T-helper 17 cell (primary cell): ENCODE data around the gene PIPOX. TPM values are rescaled to one million over a fixed set of nuclear protein-coding genes. Genes with fewer than 3 reads are reported as not detected.

ENCODE experiments used
- ATAC-seq: fragments of 150-1000 bp; cut with Tn5 transposase; 2 replicates; pipeline ENCODE4 v1.10.0; 2021; ENCODE audit warnings: mild to moderate bottlenecking, moderate library complexity
- DNase-seq, 3 donors: peaks; one replicate each; pipeline versions ENCODE4 v3.0.0 to v3.0.0-alpha.2; 2020 to 2021
- H3K9me3 ChIP-seq: one replicate; pipeline ENCODE4 v1.7.0; 2013; ENCODE audit warnings: low read length, mild to moderate bottlenecking; ENCODE audit not compliant: control insufficient read depth, poor library complexity, severe bottlenecking
- H3K27ac Mint-ChIP-seq: one replicate; pipeline ENCODE4 v1.8.0; 2022; ENCODE audit warnings: mild to moderate bottlenecking, moderate library complexity, mixed read lengths
- H3K27me3 Mint-ChIP-seq: one replicate; pipeline ENCODE4 v1.8.0; 2022; ENCODE audit warnings: mixed read lengths
- H3K36me3 Mint-ChIP-seq: one replicate; pipeline ENCODE4 v1.8.0; 2022; ENCODE audit warnings: low read depth, mixed read lengths
- H3K4me1 Mint-ChIP-seq: one replicate; pipeline ENCODE4 v1.8.0; 2022; ENCODE audit warnings: mild to moderate bottlenecking, mixed read lengths
- H3K4me3 Mint-ChIP-seq: one replicate; pipeline ENCODE4 v1.8.0; 2022; ENCODE audit warnings: mild to moderate bottlenecking, moderate library complexity, mixed read lengths
- total RNA-seq, 4 donors: library from RNA in 2 of 4; stranded (reverse) in 2 of 4; gene quantifications; one replicate each; pipeline ENCODE4 v1.2.3 and lab custom pipeline; 2022 to 2026

The PIPOX gene
- total RNA-seq, 2 donors from 2014 or later: 2.2 to 2.5 TPM

- ATAC-seq (no peak), DNase-seq (no peak)
- no peak overlapping the region for H3K27ac Mint-ChIP-seq
- H3K4me1 Mint-ChIP-seq: no peaks in the 10 kb centered on the region
- no peak overlapping the region for H3K4me3 Mint-ChIP-seq
- H3K27me3 Mint-ChIP-seq: peaks cover 50% of the 10 kb centered on the region
- H3K36me3 Mint-ChIP-seq: no peaks in the 10 kb centered on the region
- H3K9me3 ChIP-seq: no peaks in the 10 kb centered on the region
Measured at GRCh38 chr17:29032013-29032856, 10.7 kb upstream of the PIPOX start.

GRCh38 chr17:29032857-29033197 lies 10.1 kb upstream of the PIPOX start:
- Mint-ChIP-seq H3K36me3 (no peaks in the 10 kb centered on the region), H3K4me1 (no peaks in the 10 kb centered on the region), H3K27me3 (peaks cover 44% of the 10 kb centered on the region), H3K4me3 (no peak overlapping the region), H3K27ac (no peak overlapping the region)
- ATAC-seq (no peak), DNase-seq (no peak)
- no peaks in the 10 kb centered on the region for H3K9me3 ChIP-seq

GRCh38 chr17:29034510-29034909 lies 8.4 kb upstream of the PIPOX start:
- no peaks in the 10 kb centered on the region for H3K9me3 ChIP-seq
- peaks cover 31% of the 10 kb centered on the region for H3K27me3 Mint-ChIP-seq
- no peak for DNase-seq
- ATAC-seq: no peak
- no peaks in the 10 kb centered on the region for H3K36me3 Mint-ChIP-seq
- H3K27ac Mint-ChIP-seq: no peak overlapping the region
- no peak overlapping the region for H3K4me3 Mint-ChIP-seq
- no peaks in the 10 kb centered on the region for H3K4me1 Mint-ChIP-seq

GRCh38 chr17:29036584-29036983 lies 6.4 kb upstream of the PIPOX start:
- ATAC-seq: no peak

GRCh38 chr17:29037739-29038084 lies 5.2 kb upstream of the PIPOX start:
- ATAC-seq: no peak
- Mint-ChIP-seq H3K27me3 (peaks cover 19% of the 10 kb centered on the region), H3K4me1 (peaks cover 5% of the 10 kb centered on the region), H3K36me3 (no peaks in the 10 kb centered on the region), H3K4me3 (no peak overlapping the region), H3K27ac (no peak overlapping the region)
- H3K9me3 ChIP-seq: no peaks in the 10 kb centered on the region
- no peak for DNase-seq

More at GRCh38 chr17:29036584-29036983, 6.4 kb upstream of the PIPOX start:
- no peak for DNase-seq
- H3K9me3 ChIP-seq: no peaks in the 10 kb centered on the region
- Mint-ChIP-seq H3K4me3 (no peak overlapping the region), H3K27ac (no peak overlapping the region), H3K36me3 (no peaks in the 10 kb centered on the region), H3K27me3 (peaks cover 23% of the 10 kb centered on the region), H3K4me1 (no peaks in the 10 kb centered on the region)

GRCh38 chr17:29038085-29038795 lies 4.7 kb upstream of the PIPOX start:
- ATAC-seq (no peak), DNase-seq (no peak)
- no peaks in the 10 kb centered on the region for H3K36me3 Mint-ChIP-seq
- no peak overlapping the region for H3K27ac Mint-ChIP-seq
- H3K27me3 Mint-ChIP-seq: peaks cover 19% of the 10 kb centered on the region
- no peaks in the 10 kb centered on the region for H3K9me3 ChIP-seq
- no peak overlapping the region for H3K4me3 Mint-ChIP-seq
- H3K4me1 Mint-ChIP-seq: peaks cover 6% of the 10 kb centered on the region

GRCh38 chr17:29039764-29040598 lies 3.0 kb upstream of the PIPOX start:
- peaks cover 19% of the 10 kb centered on the region for H3K27me3 Mint-ChIP-seq
- no peaks in the 10 kb centered on the region for H3K36me3 Mint-ChIP-seq
- no peak overlapping the region for H3K4me3 Mint-ChIP-seq
- no peak overlapping the region for H3K27ac Mint-ChIP-seq
- DNase-seq: no peak
- peaks cover 6% of the 10 kb centered on the region for H3K4me1 Mint-ChIP-seq
- H3K9me3 ChIP-seq: no peaks in the 10 kb centered on the region
- ATAC-seq: no peak

GRCh38 chr17:29041091-29041490 lies 1.9 kb upstream of the PIPOX start:
- H3K4me1 Mint-ChIP-seq: peaks cover 6% of the 10 kb centered on the region
- no peak for DNase-seq
- no peak for ATAC-seq

GRCh38 chr17:29041571-29041970 lies 1.4 kb upstream of the PIPOX start:
- DNase-seq (no peak), ATAC-seq (no peak)
- Mint-ChIP-seq H3K4me1 (peaks cover 6% of the 10 kb centered on the region), H3K36me3 (no peaks in the 10 kb centered on the region), H3K27ac (no peak overlapping the region), H3K4me3 (no peak overlapping the region), H3K27me3 (peaks cover 29% of the 10 kb centered on the region)
- no peaks in the 10 kb centered on the region for H3K9me3 ChIP-seq

More at GRCh38 chr17:29041091-29041490, 1.9 kb upstream of the PIPOX start:
- H3K27ac Mint-ChIP-seq: no peak overlapping the region
- H3K27me3 Mint-ChIP-seq: peaks cover 25% of the 10 kb centered on the region
- H3K4me3 Mint-ChIP-seq: no peak overlapping the region
- no peaks in the 10 kb centered on the region for H3K9me3 ChIP-seq
- H3K36me3 Mint-ChIP-seq: no peaks in the 10 kb centered on the region

- DNase-seq: no peak
- ATAC-seq: no peak
- Mint-ChIP-seq H3K27me3 (peaks cover 35% of the 10 kb centered on the region), H3K4me1 (peaks cover 6% of the 10 kb centered on the region), H3K27ac (no peak overlapping the region), H3K36me3 (no peaks in the 10 kb centered on the region), H3K4me3 (no peak overlapping the region)
- no peaks in the 10 kb centered on the region for H3K9me3 ChIP-seq
Measured at GRCh38 chr17:29042026-29042678, 789 bp upstream of the PIPOX start.

- Mint-ChIP-seq H3K4me3 (no peak overlapping the region), H3K27ac (no peak overlapping the region), H3K27me3 (peaks cover 42% of the 10 kb centered on the region), H3K4me1 (peaks cover 6% of the 10 kb centered on the region), H3K36me3 (no peaks in the 10 kb centered on the region)
- H3K9me3 ChIP-seq: no peaks in the 10 kb centered on the region
- no peak for DNase-seq
- no peak for ATAC-seq
Measured at GRCh38 chr17:29043539-29044145, 701 bp downstream of the PIPOX start.

GRCh38 chr17:29045026-29045425 lies 2.1 kb downstream of the PIPOX start:
- no peaks in the 10 kb centered on the region for H3K9me3 ChIP-seq
- Mint-ChIP-seq H3K27ac (no peak overlapping the region), H3K36me3 (peaks cover 3% of the 10 kb centered on the region), H3K4me3 (no peak overlapping the region), H3K27me3 (peaks cover 56% of the 10 kb centered on the region), H3K4me1 (peaks cover 6% of the 10 kb centered on the region)
- no peak for DNase-seq
- ATAC-seq: no peak
